H1 (cell line): ENCODE data around the gene BCHE. TPM values are rescaled to one million over a fixed set of nuclear protein-coding genes. Genes with fewer than 3 reads are reported as not detected.

Experiments
- CTCF ChIA-PET: fragments of 300-600 bp; sonication (Branson Sonifier 250); formaldehyde crosslinking; loops from one replicate; lab custom pipeline; 2021; ENCODE audit not compliant: partially characterized antibody; lab: Charles Lee
- POLR2A ChIA-PET: fragments of 300-600 bp; sonication (Branson Sonifier 250); formaldehyde crosslinking; loops from one replicate; lab custom pipeline; 2021; ENCODE audit warnings: inconsistent platforms; ENCODE audit not compliant: partially characterized antibody; lab: Charles Lee
- DNase-seq, 2 experiments: peaks; one replicate each; pipeline versions ENCODE4 v3.0.0 to v3.0.0-alpha.2; 2010 to 2022; ENCODE audit warnings: low spot score in 2 of 2, low read depth in 1 of 2, mixed read lengths in 1 of 2
- FAIRE-seq: peaks from 2 replicates; lab custom pipeline; 2011; peaks lifted over from hg19 to GRCh38; lab: Jason Lieb, UNC
- H2AFZ ChIP-seq: 2 replicates; pipeline ENCODE4 v1.8.1; 2012; ENCODE audit warnings: low read length, inconsistent platforms
- H2AK5ac ChIP-seq: 2 replicates; pipeline ENCODE4 v1.6.1; 2013; ENCODE audit warnings: low read depth, low read length
- H2BK120ac ChIP-seq: replicated peaks from 2 replicates; pipeline ENCODE3; 2013; ENCODE audit warnings: low read depth, low read length, inconsistent platforms
- H2BK12ac ChIP-seq: 2 replicates; pipeline ENCODE4 v1.6.1; 2013; ENCODE audit warnings: low read depth, low read length
- H2BK15ac ChIP-seq: 2 replicates; pipeline ENCODE4 v1.6.1; 2013; ENCODE audit warnings: low read length
- H2BK20ac ChIP-seq: 2 replicates; pipeline ENCODE4 v1.6.1; 2013; ENCODE audit warnings: low read length
- H2BK5ac ChIP-seq: 2 replicates; pipeline ENCODE4 v1.6.1; 2013; ENCODE audit warnings: low read depth, low read length
- H3K14ac ChIP-seq: 2 replicates; pipeline ENCODE4 v1.6.1; 2013; ENCODE audit warnings: inconsistent platforms; ENCODE audit not compliant: insufficient read length
- H3K18ac ChIP-seq: 2 replicates; pipeline ENCODE4 v1.6.1; 2013; ENCODE audit warnings: low read length; ENCODE audit errors: extremely low read depth
- H3K23ac ChIP-seq: 2 replicates; pipeline ENCODE4 v1.6.1; 2013; ENCODE audit warnings: inconsistent platforms; ENCODE audit not compliant: insufficient read length
- H3K23me2 ChIP-seq: 2 replicates; pipeline ENCODE4 v1.6.1; 2013; ENCODE audit warnings: low read depth, low read length
- H3K27ac ChIP-seq: 2 replicates; pipeline ENCODE4 v1.6.1; 2011; ENCODE audit warnings: low read depth, low read length, inconsistent platforms
- H3K27me3 ChIP-seq, 4 experiments: replicated peaks in 1 of 4; 1 replicate in 1 of 4; 2 replicates in 3 of 4; pipeline versions ENCODE4 v1.6.1 to v1.8.1; 2011 to 2013; ENCODE audit warnings: low read length in 3 of 4, mild to moderate bottlenecking in 3 of 4, inconsistent platforms in 2 of 4, mixed read lengths in 2 of 4, moderate library complexity in 1 of 4; ENCODE audit not compliant: control insufficient read depth in 3 of 4, insufficient read depth in 3 of 4; ENCODE audit errors: extremely low read depth in 1 of 4
- H3K36me3 ChIP-seq, 4 experiments: 2 replicates each; pipeline versions ENCODE4 v1.6.1 to v1.8.1; 2011 to 2013; ENCODE audit warnings: mild to moderate bottlenecking in 4 of 4, low read length in 3 of 4, moderate library complexity in 2 of 4, control low read depth in 1 of 4, inconsistent platforms in 1 of 4; ENCODE audit not compliant: insufficient read depth in 4 of 4, control insufficient read depth in 2 of 4
- H3K4ac ChIP-seq: replicated peaks from 2 replicates; pipeline ENCODE3; 2013; ENCODE audit warnings: low read length, low read depth, mixed read lengths, inconsistent platforms; ENCODE audit not compliant: insufficient read length
- H3K4me1 ChIP-seq, 4 experiments: replicated peaks in 1 of 4; 1 replicate in 1 of 4; 2 replicates in 3 of 4; pipeline versions ENCODE4 v1.6.1 to v1.8.1; 2011 to 2013; ENCODE audit warnings: low read length in 3 of 4, inconsistent platforms in 2 of 4, mixed read lengths in 1 of 4; ENCODE audit not compliant: insufficient read depth in 4 of 4, control insufficient read depth in 3 of 4
- H3K4me2 ChIP-seq, 2 experiments: 2 replicates each; pipeline versions ENCODE4 v1.6.1 to v1.8.1; 2011 to 2013; ENCODE audit warnings: low read depth in 2 of 2, low read length in 2 of 2, control low read depth in 1 of 2, inconsistent platforms in 1 of 2, mild to moderate bottlenecking in 1 of 2; ENCODE audit not compliant: insufficient read depth in 1 of 2
- H3K4me3 ChIP-seq, 4 experiments: fragments of 200-600, 300-600 bp in 1 of 4; sonication (generic), shearing (Covaris generic), sonication (Bioruptor Twin) in 1 of 4; 2 replicates each; pipeline versions ENCODE4 v1.5.1 to v1.8.1; 2011 to 2016; ENCODE audit warnings: low read length in 4 of 4, low read depth in 3 of 4, control low read depth in 2 of 4, inconsistent platforms in 2 of 4, mild to moderate bottlenecking in 2 of 4, mixed read lengths in 1 of 4, moderate library complexity in 1 of 4; ENCODE audit not compliant: insufficient read depth in 2 of 4; ENCODE audit errors: extremely low read depth in 1 of 4
- H3K56ac ChIP-seq: replicated peaks from 2 replicates; pipeline ENCODE3; 2013; ENCODE audit warnings: low read depth, mild to moderate bottlenecking, mixed read lengths, low read length, inconsistent platforms; ENCODE audit not compliant: insufficient read length
- H3K79me1 ChIP-seq: 2 replicates; pipeline ENCODE4 v1.6.1; 2013; ENCODE audit warnings: low read depth, low read length, control low read depth
- H3K79me2 ChIP-seq, 2 experiments: 2 replicates each; pipeline versions ENCODE4 v1.6.1 to v1.8.1; 2012 to 2013; ENCODE audit warnings: low read length in 2 of 2, mild to moderate bottlenecking in 2 of 2, inconsistent platforms in 1 of 2; ENCODE audit not compliant: insufficient read depth in 2 of 2, control insufficient read depth in 1 of 2
- H3K9ac ChIP-seq, 4 experiments: replicated peaks in 1 of 4; 1 replicate in 1 of 4; 2 replicates in 3 of 4; pipeline versions ENCODE4 v1.6.1 to v1.8.1; 2011 to 2013; ENCODE audit warnings: low read depth in 3 of 4, low read length in 3 of 4, control low read depth in 2 of 4, mild to moderate bottlenecking in 2 of 4, moderate library complexity in 2 of 4, inconsistent platforms in 1 of 4; ENCODE audit errors: extremely low read depth in 1 of 4
- H3K9me3 ChIP-seq, 2 experiments: 2 replicates each; pipeline versions ENCODE4 v1.6.1 to v1.8.1; 2012 to 2013; ENCODE audit warnings: mild to moderate bottlenecking in 2 of 2, moderate library complexity in 2 of 2, control low read depth in 1 of 2, inconsistent platforms in 1 of 2, low read depth in 1 of 2, low read length in 1 of 2, mixed read lengths in 1 of 2; ENCODE audit not compliant: insufficient read depth in 2 of 2
- H4K20me1 ChIP-seq, 2 experiments: replicated peaks in 1 of 2; 2 replicates each; pipeline versions ENCODE3 to v1.8.1; 2011 to 2013; ENCODE audit warnings: inconsistent platforms in 2 of 2, low read length in 2 of 2, mild to moderate bottlenecking in 1 of 2; ENCODE audit not compliant: insufficient read depth in 2 of 2, control insufficient read depth in 1 of 2
- H4K5ac ChIP-seq: 2 replicates; pipeline ENCODE4 v1.6.1; 2013; ENCODE audit warnings: low read length, low read depth, mixed read lengths, inconsistent platforms; ENCODE audit not compliant: insufficient read length
- H4K8ac ChIP-seq: 2 replicates; pipeline ENCODE4 v1.8.0; 2013; ENCODE audit warnings: mild to moderate bottlenecking, moderate library complexity, low read length, inconsistent platforms; ENCODE audit not compliant: insufficient read depth; ENCODE audit errors: extremely low read depth
- H4K91ac ChIP-seq: replicated peaks from 2 replicates; pipeline ENCODE3; 2013; ENCODE audit warnings: low read length, mixed read lengths, inconsistent platforms; ENCODE audit not compliant: insufficient read length
- CHD2 ChIP-seq: IDR thresholded peaks from 2 replicates; pipeline ENCODE4 v1.6.1; 2012; ENCODE audit warnings: low read length, improper control_type of control experiment
- CTCF ChIP-seq, 3 experiments: IDR thresholded peaks; 1 replicate in 2 of 3; 2 replicates in 1 of 3; pipeline versions ENCODE4 v1.5.1 to v1.6.1; 2011; ENCODE audit warnings: low read length in 3 of 3, mild to moderate bottlenecking in 3 of 3, inconsistent platforms in 2 of 3, low read depth in 1 of 3, moderate library complexity in 1 of 3; ENCODE audit not compliant: insufficient read depth in 1 of 3; ENCODE audit errors: control extremely low read depth in 1 of 3
- HDAC2 ChIP-seq, 2 experiments: fragments of 300-600 bp in 1 of 2; sonication (generic) in 1 of 2; IDR thresholded peaks; 2 replicates each; pipeline ENCODE4 v1.6.1; 2011 to 2012; ENCODE audit warnings: low read depth in 2 of 2, low read length in 2 of 2, mild to moderate bottlenecking in 2 of 2, moderate library complexity in 2 of 2, borderline replicate concordance in 1 of 2, inconsistent platforms in 1 of 2
- HDAC6 ChIP-seq: IDR thresholded peaks from one replicate; pipeline ENCODE4 v1.7.1; 2012; ENCODE audit warnings: low read depth, mild to moderate bottlenecking, inconsistent platforms, low read length, moderate library complexity
- MAFK ChIP-seq: IDR thresholded peaks from 2 replicates; pipeline ENCODE4 v1.6.1; 2012; ENCODE audit warnings: low read depth, mild to moderate bottlenecking, improper control_type of control experiment, low read length
- NANOG ChIP-seq: IDR thresholded peaks from 2 replicates; pipeline ENCODE4 v1.6.1; 2011; ENCODE audit warnings: low read length, low read depth, mild to moderate bottlenecking, inconsistent platforms; ENCODE audit not compliant: insufficient read depth, poor library complexity, severe bottlenecking
- RNF2 ChIP-seq: fragments of 200-900, 300-1000 bp; sonication (generic); IDR thresholded peaks from 2 replicates; pipeline ENCODE4 v1.7.1; 2016; ENCODE audit warnings: borderline replicate concordance, low read depth, mild to moderate bottlenecking, antibody characterized with exemption, low read length; ENCODE audit not compliant: poor library complexity, severe bottlenecking; ENCODE audit errors: missing control alignments
- TBP ChIP-seq: IDR thresholded peaks from 2 replicates; pipeline ENCODE4 v1.6.1; 2011; ENCODE audit warnings: low read depth, low read length, improper control_type of control experiment
- WGBS, 2 experiments: shearing (Covaris generic) in 1 of 2; methylation state at CpG; one replicate each; pipeline versions ENCODE4 v1.1.6 to v1.1.7; 2013 to 2015; ENCODE audit warnings: low lambda C conversion rate in 2 of 2, mixed read lengths in 2 of 2, inconsistent platforms in 1 of 2, low coverage in 1 of 2, missing lambda C conversion rate in 1 of 2; ENCODE audit not compliant: insufficient replicate concordance in 2 of 2, insufficient coverage in 1 of 2, insufficient read length in 1 of 2; ENCODE audit errors: extremely low coverage in 1 of 2, missing lambda C conversion rate in 1 of 2; 5-methylcytosine and 5-hydroxymethylcytosine counted together
- polyA plus RNA-seq, 7 experiments: library from polyadenylated mRNA; depleted of rRNA in 3 of 7; stranded (reverse) in 5 of 7; unstranded in 2 of 7; fragments of >200 nt in 5 of 7; fragments of 200-250 nt in 2 of 7; gene quantifications; 1 replicate in 5 of 7; 2 replicates in 1 of 7; 4 replicates in 1 of 7; pipeline versions ENCODE4 v1.2.1 to v1.2.3, GENCODE V29; 2011 to 2013; ENCODE audit warnings: missing spikeins in 2 of 7, mixed read lengths in 2 of 7
- total RNA-seq: library from RNA; stranded (reverse); fragmentation: NEBNext Ultra II Directional; extraction: Animal tissue kit (Norgen Biotek cat#: 25700); gene quantifications from 2 replicates; pipeline ENCODE4 v1.2.1, GENCODE V29; 2021
- TF ChIP-seq, protein P1 (sequence below): IDR thresholded peaks from 2 replicates; pipeline ENCODE4 v1.6.1; 2011; ENCODE audit warnings: low read length, improper control_type of control experiment

The BCHE gene
- total and polyA plus RNA-seq, 2 of the 8 experiments (the other 6 are each of a cell fraction or from before 2014, with no cell fraction given) = 0.56 to 1.9 TPM

DNA sequence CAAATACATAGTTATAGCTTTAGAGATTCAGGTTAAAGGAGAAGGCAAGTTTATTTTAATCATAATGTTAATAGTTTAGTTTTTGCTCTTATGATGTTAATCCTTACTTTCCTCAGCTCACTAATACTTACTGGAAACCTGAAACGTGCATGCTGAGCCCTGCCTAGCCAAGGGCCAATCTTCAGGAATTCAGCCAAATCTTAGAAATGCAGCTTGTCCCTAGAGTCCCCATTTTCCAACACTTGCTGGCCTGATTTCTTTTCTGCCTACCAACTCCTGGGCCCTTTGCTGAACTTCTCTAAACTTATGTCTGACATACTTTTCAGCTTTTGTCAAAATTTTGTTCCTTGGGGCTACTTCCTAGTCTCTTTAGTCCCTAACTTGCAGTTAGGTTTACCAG lies 22.8 kb downstream of the BCHE start:
- H3K27me3 ChIP-seq = no peaks in the 10 kb centered on the region
- H3K4me3 ChIP-seq = no peak overlapping the region
- no peak overlapping the region for H2BK15ac ChIP-seq
- no peaks in the 10 kb centered on the region for H3K23me2 ChIP-seq
- no peak overlapping the region for H3K4me2 ChIP-seq
- H3K4me1 ChIP-seq = no peaks in the 10 kb centered on the region
- H2AK5ac ChIP-seq = no peak overlapping the region
- H4K20me1 ChIP-seq = no peaks in the 10 kb centered on the region
- DNase-seq = no peak
- H3K36me3 ChIP-seq = no peaks in the 10 kb centered on the region
- no peak overlapping the region for H3K14ac ChIP-seq
- no peak overlapping the region for H4K91ac ChIP-seq
- H3K18ac ChIP-seq = no peak overlapping the region
- FAIRE-seq = no peak
- no peak overlapping the region for H3K56ac ChIP-seq
- H3K23ac ChIP-seq = no peak overlapping the region
- ChIA-PET POLR2A (no interaction called here), CTCF (no interaction called here)
- WGBS, 2 experiments = 28% methylated on average over 1 of the region's 1 CpG; no CpG with 5 or more reads in 1 of the 2 experiments
- no peak overlapping the region for H2BK5ac ChIP-seq
- H2BK20ac ChIP-seq = no peak overlapping the region
- H3K27ac ChIP-seq = no peak overlapping the region
- H3K79me1 ChIP-seq = no peaks in the 10 kb centered on the region
- 0 out of 2 replicates have a peak overlapping the region, but pooled peaks have one; percentile 65 for H2AFZ ChIP-seq
- no peak overlapping the region for H3K4ac ChIP-seq
- H4K8ac ChIP-seq = no peak overlapping the region
- no peak overlapping the region for H2BK120ac ChIP-seq
- H3K9me3 ChIP-seq = no peaks in the 10 kb centered on the region
- H4K5ac ChIP-seq = no peak overlapping the region
- H3K79me2 ChIP-seq = no peaks in the 10 kb centered on the region
- H3K9ac ChIP-seq = no peak overlapping the region
- H2BK12ac ChIP-seq = no peak overlapping the region
- TF ChIP-seq MAFK = no peak
- no peak for TF ChIP-seq CHD2
- no peak for TF ChIP-seq TBP
- TF ChIP-seq NANOG = no peak
- TF ChIP-seq HDAC2 (IDR thresholded peaks at IDR 0.05; ENCODE audit: borderline replicate concordance in 1 of 2, low read depth in 2 of 2, low read length in 2 of 2) = no peak
- no peak for TF ChIP-seq CTCF (IDR thresholded peaks at IDR 0.05; ENCODE audit: control extremely low read depth in 1 of 3, insufficient read depth in 1 of 3, low read depth in 1 of 3, low read length in 3 of 3)
- TF ChIP-seq, protein P1, sequence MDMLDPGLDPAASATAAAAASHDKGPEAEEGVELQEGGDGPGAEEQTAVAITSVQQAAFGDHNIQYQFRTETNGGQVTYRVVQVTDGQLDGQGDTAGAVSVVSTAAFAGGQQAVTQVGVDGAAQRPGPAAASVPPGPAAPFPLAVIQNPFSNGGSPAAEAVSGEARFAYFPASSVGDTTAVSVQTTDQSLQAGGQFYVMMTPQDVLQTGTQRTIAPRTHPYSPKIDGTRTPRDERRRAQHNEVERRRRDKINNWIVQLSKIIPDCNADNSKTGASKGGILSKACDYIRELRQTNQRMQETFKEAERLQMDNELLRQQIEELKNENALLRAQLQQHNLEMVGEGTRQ = no peak
- no peak for TF ChIP-seq RNF2
- no peak for TF ChIP-seq HDAC6
